Astrocyte of the cerebellum (primary cell): ENCODE results near the gene TMEM158.

Source experiments
- DNase-seq: peaks from one replicate; pipeline ENCODE4 v3.0.0-alpha.2; 2011; ENCODE audit warnings: low read depth
- H3K4me3 ChIP-seq: 2 replicates; pipeline ENCODE4 v1.5.1; 2011; ENCODE audit warnings: mild to moderate bottlenecking, low read depth, low read length, moderate library complexity
- in situ Hi-C: cut with HindIII; loops from 2 replicates; pipeline ENCODE4 v1.10.0; 2017; ENCODE audit warnings: low sequenced_read_pairs
- TF ChIP-seq, protein P1 (sequence below): IDR thresholded peaks from 2 replicates; pipeline ENCODE4 v1.5.1; 2012; ENCODE audit warnings: low read length, low read depth, moderate library complexity, mild to moderate bottlenecking; ENCODE audit errors: missing control alignments

Gene TMEM158

DNA sequence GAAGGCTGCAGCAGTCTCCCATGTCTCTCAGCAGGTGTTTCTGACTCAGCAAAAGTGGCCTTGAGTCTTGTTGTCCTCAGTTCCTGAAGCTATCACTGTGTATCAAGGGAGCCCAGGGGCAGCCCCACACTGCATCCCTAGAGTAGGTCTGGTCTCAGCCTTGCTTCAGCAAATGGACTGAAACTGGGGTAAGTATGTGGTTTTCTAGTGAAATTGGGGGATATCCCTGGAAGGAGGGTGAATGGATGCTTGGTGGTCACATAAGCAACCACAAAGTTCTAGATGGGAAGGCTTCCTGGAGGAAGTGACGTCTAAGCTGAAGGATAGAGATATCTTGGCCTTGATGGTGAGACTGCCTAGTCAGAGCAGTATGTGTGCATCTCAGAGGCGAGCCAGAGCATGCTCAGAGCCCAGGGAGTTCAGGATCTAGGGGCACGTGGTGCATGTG, 38.4 kb downstream of the TMEM158 start:
- TF ChIP-seq, protein P1, sequence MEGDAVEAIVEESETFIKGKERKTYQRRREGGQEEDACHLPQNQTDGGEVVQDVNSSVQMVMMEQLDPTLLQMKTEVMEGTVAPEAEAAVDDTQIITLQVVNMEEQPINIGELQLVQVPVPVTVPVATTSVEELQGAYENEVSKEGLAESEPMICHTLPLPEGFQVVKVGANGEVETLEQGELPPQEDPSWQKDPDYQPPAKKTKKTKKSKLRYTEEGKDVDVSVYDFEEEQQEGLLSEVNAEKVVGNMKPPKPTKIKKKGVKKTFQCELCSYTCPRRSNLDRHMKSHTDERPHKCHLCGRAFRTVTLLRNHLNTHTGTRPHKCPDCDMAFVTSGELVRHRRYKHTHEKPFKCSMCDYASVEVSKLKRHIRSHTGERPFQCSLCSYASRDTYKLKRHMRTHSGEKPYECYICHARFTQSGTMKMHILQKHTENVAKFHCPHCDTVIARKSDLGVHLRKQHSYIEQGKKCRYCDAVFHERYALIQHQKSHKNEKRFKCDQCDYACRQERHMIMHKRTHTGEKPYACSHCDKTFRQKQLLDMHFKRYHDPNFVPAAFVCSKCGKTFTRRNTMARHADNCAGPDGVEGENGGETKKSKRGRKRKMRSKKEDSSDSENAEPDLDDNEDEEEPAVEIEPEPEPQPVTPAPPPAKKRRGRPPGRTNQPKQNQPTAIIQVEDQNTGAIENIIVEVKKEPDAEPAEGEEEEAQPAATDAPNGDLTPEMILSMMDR = no peak
- no peak overlapping the region for H3K4me3 ChIP-seq
- in situ Hi-C loops = no loop called here
- no peak for DNase-seq

DNA sequence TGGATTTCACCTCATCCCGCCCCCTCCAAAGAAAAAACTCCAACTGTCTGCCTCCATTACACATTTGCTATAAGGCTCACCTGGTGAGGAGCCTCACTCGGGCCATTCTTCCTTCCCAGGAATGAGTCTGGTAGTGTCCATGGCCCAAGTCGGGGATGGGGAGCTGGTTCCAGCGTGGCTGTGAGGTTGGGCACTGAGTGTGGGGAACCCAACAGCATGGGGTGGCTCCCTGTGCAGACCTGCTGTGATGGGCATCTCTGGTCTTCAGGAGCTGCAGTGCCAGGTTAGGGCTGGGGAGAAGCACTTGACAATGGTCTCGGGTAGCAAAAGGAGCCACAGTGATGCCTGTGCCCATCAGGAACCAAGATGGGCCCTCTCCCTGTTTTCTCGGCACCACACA, 39.2 kb downstream of the TMEM158 start:
- H3K4me3 ChIP-seq = no peak overlapping the region
- in situ Hi-C loops = no loop called here
- DNase-seq = no peak
- TF ChIP-seq, protein P1 = no peak

DNA sequence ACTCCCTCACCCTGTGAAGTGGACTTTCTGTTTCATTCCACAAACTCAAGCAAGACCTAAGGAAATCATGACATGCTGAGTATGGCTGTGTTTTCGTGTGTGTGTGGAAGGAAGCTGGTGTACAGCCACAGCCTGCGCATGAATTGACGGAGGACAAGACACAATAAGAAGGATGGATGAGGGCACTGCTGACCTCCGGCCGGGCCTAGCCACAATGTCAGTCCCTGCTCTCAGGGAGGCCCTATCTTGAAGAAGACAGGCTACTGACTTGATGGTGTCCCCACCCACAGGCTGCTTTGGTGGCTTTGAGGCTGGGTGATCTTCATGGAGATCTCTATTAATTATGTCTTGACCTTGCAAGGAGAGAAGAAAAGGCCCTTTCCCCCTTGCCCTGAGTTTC, 40.6 kb downstream of the TMEM158 start:
- no peak for DNase-seq
- TF ChIP-seq, protein P1 = no peak
- in situ Hi-C loops = no loop called here
- H3K4me3 ChIP-seq = no peak overlapping the region

DNA sequence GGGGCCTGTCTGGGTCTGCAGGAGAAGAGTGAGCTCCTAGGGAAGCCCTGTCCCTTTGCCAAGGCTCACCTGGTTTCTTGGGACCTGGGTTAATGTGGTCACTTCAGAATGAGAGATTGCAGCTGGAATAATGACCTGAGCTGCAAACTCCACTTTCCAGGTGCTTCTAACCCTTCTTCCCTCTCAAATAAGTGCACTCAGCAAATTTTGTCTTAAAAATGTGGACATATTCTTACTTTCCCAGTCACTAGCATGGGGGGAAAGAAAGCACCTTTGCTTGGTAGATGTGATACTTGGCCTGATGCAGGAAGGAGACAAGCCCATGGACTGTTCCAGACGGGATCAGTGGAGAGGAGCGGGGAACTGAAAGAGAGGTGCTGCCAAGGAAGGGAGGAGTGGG, 41.0 kb downstream of the TMEM158 start:
- H3K4me3 ChIP-seq = no peak overlapping the region
- no peak for DNase-seq
- in situ Hi-C loops = no loop called here
- TF ChIP-seq, protein P1 = no peak

DNA sequence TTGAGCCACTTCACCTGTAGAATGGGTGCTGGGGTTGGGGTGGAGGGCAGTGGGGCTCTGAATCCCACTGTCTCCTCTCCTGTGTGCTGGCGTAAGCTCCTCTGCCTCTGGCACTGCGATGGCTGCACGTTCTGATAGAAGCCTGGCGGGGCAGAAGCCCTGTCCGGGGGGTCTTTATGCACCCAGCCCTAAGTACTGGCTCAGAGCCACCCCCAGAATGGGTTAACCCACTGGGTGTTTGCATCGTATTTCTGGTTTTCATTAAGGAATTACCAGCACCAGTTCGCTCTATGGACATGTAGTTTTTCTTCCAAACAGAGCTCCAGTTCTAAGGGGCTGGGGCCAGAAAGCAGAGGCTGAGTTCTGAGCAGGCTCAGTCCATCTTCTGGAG, 42.2 kb downstream of the TMEM158 start:
- no peak overlapping the region for H3K4me3 ChIP-seq
- TF ChIP-seq, protein P1 = no peak
- in situ Hi-C loops = no loop called here
- no peak for DNase-seq

DNA sequence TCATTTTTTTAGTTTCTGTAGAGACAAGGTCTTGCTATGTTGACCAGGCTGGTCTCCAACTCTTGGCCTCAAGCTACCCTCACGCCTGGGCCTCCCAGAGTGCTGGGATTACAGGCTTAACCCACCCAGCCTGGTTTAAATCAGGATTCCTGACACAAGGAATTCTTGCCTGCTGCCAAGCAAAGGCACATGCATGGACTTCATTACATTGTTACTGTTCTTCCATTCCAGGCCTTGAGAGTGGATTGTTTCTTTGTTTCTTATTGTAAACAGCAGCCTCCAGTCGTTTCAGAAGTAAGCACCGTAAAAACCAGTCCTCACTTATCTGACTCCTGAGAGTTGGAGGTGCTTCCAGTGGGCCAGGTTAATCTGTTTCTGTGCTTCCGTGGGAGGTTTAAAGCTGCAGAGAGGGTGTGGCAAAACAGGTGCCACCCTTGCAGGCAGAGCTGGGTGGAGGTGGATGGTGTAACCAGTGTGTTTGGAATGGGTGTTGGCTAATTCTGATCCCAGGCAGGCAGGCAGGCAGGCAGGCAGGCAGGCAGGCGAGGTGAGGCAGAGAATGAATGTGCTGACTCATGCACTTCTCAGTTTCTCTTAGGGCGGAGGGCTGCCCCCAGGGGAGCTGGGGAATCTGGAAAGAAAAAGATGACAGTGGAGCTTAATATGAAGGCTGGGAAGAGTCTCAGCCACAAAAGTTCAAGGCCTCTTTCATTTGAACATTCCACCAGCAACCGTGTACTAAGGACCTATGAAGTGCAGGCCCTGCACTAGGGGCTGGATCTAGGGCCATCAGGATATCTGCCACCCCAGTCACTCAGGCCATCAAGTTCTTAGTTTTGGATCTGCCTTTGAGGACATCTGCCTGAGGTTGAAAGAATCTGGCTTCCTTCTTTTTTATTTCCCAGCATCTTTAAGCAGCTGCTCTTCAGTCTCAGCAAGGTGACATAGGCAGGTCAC, 42.9 kb downstream of the TMEM158 start:
- DNase-seq = peak; percentile 41
- no peak overlapping the region for H3K4me3 ChIP-seq
- in situ Hi-C loops = no loop called here
- TF ChIP-seq, protein P1 = no peak
